Gastrocnemius medialis (tissue), 4 donors: ENCODE data around the gene PPM1L.

Source experiments
- POLR2A ChIP-seq, 2 donors: fragments of 450-650 bp; IDR thresholded peaks; one replicate each; pipeline ENCODE4 v1.6.1; 2017; ENCODE audit warnings: antibody characterized with exemption in 2 of 2, mild to moderate bottlenecking in 2 of 2, moderate library complexity in 2 of 2
- TF ChIP-seq, protein P1 (sequence below), 5 experiments: fragments of 450-650 bp in 3 of 5; fragments of 200-600 bp in 2 of 5; sonication (generic) in 2 of 5; IDR thresholded peaks in 4 of 5; conservative IDR thresholded peaks in 1 of 5; 1 replicate in 4 of 5; 2 replicates in 1 of 5; pipeline ENCODE4 v1.5.1; 2016 to 2019; ENCODE audit warnings: antibody characterized with exemption in 5 of 5, mild to moderate bottlenecking in 3 of 5, moderate library complexity in 3 of 5

GRCh38 chr3:161043336-161044035 lies 287.5 kb downstream of the PPM1L start:
- no peak for TF ChIP-seq POLR2A (IDR thresholded peaks at IDR 0.05)
- TF ChIP-seq, protein P1, sequence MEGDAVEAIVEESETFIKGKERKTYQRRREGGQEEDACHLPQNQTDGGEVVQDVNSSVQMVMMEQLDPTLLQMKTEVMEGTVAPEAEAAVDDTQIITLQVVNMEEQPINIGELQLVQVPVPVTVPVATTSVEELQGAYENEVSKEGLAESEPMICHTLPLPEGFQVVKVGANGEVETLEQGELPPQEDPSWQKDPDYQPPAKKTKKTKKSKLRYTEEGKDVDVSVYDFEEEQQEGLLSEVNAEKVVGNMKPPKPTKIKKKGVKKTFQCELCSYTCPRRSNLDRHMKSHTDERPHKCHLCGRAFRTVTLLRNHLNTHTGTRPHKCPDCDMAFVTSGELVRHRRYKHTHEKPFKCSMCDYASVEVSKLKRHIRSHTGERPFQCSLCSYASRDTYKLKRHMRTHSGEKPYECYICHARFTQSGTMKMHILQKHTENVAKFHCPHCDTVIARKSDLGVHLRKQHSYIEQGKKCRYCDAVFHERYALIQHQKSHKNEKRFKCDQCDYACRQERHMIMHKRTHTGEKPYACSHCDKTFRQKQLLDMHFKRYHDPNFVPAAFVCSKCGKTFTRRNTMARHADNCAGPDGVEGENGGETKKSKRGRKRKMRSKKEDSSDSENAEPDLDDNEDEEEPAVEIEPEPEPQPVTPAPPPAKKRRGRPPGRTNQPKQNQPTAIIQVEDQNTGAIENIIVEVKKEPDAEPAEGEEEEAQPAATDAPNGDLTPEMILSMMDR (IDR thresholded peaks at IDR 0.05 in 4 of 5, conservative IDR thresholded peaks at IDR 0.05 in 1 of 5), result no peak
